ENCODE measurements around the gene TSPO.

GRCh38 chr22:43118953-43119458 lies 32.4 kb upstream of the TSPO start:
- no peak for TF ChIP-seq CTCF (IDR thresholded peaks at IDR 0.05)
- no peak for TF ChIP-seq POLR2A (IDR thresholded peaks at IDR 0.05)
